ENCODE results near the gene COX5B. TPM values are rescaled to one million over a fixed set of nuclear protein-coding genes. Genes with fewer than 3 reads are reported as not detected.

Gene COX5B
- total and polyA plus RNA-seq, 10 of the 15 experiments (the other 5 are each of a cell fraction or from before 2014, with no cell fraction given), result 69.5 to 518 (median 363) TPM

DNA sequence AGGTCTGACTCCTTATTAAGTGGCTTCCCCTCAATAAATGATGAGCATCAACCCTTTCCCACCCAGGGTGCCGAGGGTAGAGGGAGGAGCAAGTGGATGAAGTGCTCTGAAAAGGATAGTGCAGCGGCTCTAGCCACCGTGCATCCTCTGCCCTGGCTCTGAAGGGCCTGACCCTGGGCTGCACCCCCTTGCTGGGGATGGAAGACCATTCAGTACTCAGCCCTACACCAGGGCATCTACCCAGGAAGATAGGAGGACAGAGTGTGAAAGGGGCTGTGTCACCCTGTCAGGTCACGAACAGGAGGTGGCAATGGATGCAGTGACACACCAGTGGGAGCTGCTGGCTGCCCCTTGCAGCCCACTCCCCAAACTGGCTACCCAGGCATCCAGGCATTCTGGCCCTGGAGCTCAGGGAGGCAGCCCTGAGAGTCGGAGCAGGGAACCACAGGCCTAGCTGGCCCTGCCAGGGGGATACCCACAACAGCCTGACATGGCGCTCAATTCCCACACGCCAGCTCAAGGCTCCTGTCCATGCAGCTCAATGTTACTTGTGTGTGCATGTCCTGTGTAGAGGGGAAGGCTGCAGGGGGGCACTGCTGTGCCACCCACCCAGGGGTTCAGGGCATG, 10.4 kb downstream of the COX5B start:
- SMC1A ChIA-PET (ENCODE audit: uncharacterized antibody, unreplicated experiment), result no interaction called here
- H4K20me1 ChIP-seq (ENCODE audit: control insufficient read depth, insufficient read depth), result no peaks in the 10 kb centered on the region
- no peak overlapping the region for H3K9ac ChIP-seq (ENCODE audit: control insufficient read depth, insufficient read depth, low read length)
- no peak overlapping the region for H3K4me3 ChIP-seq
- 98% methylated on average over 7 of the region's 7 CpGs for WGBS (ENCODE audit: insufficient coverage, insufficient replicate concordance, low lambda C conversion rate, missing lambda C conversion rate)
- RAD21 ChIA-PET (ENCODE audit: unreplicated experiment), result no interaction called here
- CTCF ChIA-PET, result interaction anchor here (0.6 to 2.2 kb wide), 2 partner anchors 48 to 66 kb away, joined by 3 to 4 read pairs; no protein-coding TSS in a partner anchor
- TF ChIP-seq POLR2AphosphoS5 (IDR thresholded peaks at IDR 0.05; ENCODE audit: low read length), result no peak
- no peak for TF ChIP-seq ASH2L (IDR thresholded peaks at IDR 0.05; ENCODE audit: borderline replicate concordance, low read depth)
- no peak for TF ChIP-seq DPF2 (IDR thresholded peaks at IDR 0.05)
- TF ChIP-seq, protein P1, sequence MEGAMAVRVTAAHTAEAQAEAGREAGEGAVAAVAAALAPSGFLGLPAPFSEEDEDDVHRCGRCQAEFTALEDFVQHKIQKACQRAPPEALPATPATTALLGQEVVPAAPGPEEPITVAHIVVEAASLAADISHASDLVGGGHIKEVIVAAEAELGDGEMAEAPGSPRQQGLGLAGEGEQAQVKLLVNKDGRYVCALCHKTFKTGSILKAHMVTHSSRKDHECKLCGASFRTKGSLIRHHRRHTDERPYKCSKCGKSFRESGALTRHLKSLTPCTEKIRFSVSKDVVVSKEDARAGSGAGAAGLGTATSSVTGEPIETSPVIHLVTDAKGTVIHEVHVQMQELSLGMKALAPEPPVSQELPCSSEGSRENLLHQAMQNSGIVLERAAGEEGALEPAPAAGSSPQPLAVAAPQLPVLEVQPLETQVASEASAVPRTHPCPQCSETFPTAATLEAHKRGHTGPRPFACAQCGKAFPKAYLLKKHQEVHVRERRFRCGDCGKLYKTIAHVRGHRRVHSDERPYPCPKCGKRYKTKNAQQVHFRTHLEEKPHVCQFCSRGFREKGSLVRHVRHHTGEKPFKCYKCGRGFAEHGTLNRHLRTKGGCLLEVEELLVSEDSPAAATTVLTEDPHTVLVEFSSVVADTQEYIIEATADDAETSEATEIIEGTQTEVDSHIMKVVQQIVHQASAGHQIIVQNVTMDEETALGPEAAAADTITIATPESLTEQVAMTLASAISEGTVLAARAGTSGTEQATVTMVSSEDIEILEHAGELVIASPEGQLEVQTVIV (IDR thresholded peaks at IDR 0.05; ENCODE audit: borderline replicate concordance, partially characterized antibody), result no peak
- TF ChIP-seq ETV6 (conservative IDR thresholded peaks at IDR 0.05 in 1 of 2, IDR thresholded peaks at IDR 0.05 in 1 of 2; ENCODE audit: borderline replicate concordance in 1 of 2, low read depth in 1 of 2), result no peak
- TF ChIP-seq FOS (IDR thresholded peaks at IDR 0.05; ENCODE audit: borderline replicate concordance, extremely low read depth, insufficient read length), result no peak
- TF ChIP-seq, protein P2, sequence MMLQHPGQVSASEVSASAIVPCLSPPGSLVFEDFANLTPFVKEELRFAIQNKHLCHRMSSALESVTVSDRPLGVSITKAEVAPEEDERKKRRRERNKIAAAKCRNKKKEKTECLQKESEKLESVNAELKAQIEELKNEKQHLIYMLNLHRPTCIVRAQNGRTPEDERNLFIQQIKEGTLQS (IDR thresholded peaks at IDR 0.05; ENCODE audit: borderline replicate concordance, extremely low read depth, low read depth, low read length), result no peak
- no peak for TF ChIP-seq IRF4 (IDR thresholded peaks at IDR 0.05; ENCODE audit: low read depth, low read length)
- TF ChIP-seq BCL11A (IDR thresholded peaks at IDR 0.05; ENCODE audit: low read depth, low read length), result no peak
- TF ChIP-seq PAX5 (IDR thresholded peaks at IDR 0.05; ENCODE audit: borderline replicate concordance, low read depth, low read length), result no peak
- TF ChIP-seq ZSCAN29 (IDR thresholded peaks at IDR 0.05), result no peak
- TF ChIP-seq HDAC6 (IDR thresholded peaks at IDR 0.05; ENCODE audit: unreplicated experiment), result no peak
- no peak for TF ChIP-seq MEF2A (IDR thresholded peaks at IDR 0.05; ENCODE audit: insufficient read depth, low read depth, low read length)
- TF ChIP-seq CBX5 (IDR thresholded peaks at IDR 0.05; ENCODE audit: low read depth), result no peak
- TF ChIP-seq RAD21 (IDR thresholded peaks at IDR 0.05; ENCODE audit: insufficient read depth, low read depth, low read length), result no peak
- TF ChIP-seq SUPT20H (IDR thresholded peaks at IDR 0.05; ENCODE audit: borderline replicate concordance, control insufficient read depth, low read depth, low read length), result no peak
- TF ChIP-seq STAT1 (conservative IDR thresholded peaks at IDR 0.05), result no peak
- in situ Hi-C loops (cut with MboI), result no loop called here
- peaks cover 7% of the 10 kb centered on the region for H3K79me2 ChIP-seq (ENCODE audit: control insufficient read depth, insufficient read depth, low read length)
- FAIRE-seq (no peak), ATAC-seq (no peak), DNase-seq (ENCODE audit: low read depth, low spot score) (no peak)
- no peak overlapping the region for H2AFZ ChIP-seq (ENCODE audit: control insufficient read depth, low read depth, low read length)
- no peak overlapping the region for H3K4me2 ChIP-seq (ENCODE audit: control insufficient read depth, insufficient read depth)
- no peaks in the 10 kb centered on the region for H3K4me1 ChIP-seq (ENCODE audit: control insufficient read depth, insufficient read depth, low read length)
- BruUV-seq (replicated peaks), result no TSS peak
- H3K27ac ChIP-seq (ENCODE audit: control insufficient read depth, insufficient read depth), result no peak overlapping the region
- intact Hi-C loops (cut with micrococcal nuclease; ENCODE audit: unreplicated experiment), result no loop called here
- no peaks in the 10 kb centered on the region; the same call in 2 of the 3 replicates for H3K9me3 ChIP-seq (replicated peaks; ENCODE audit: control insufficient read depth, insufficient read depth, low read length)
- H3K27me3 ChIP-seq (replicated peaks in 1 of 2; ENCODE audit: control insufficient read depth in 2 of 2, insufficient read depth in 2 of 2, low read length in 1 of 2), result no peaks in the 10 kb centered on the region
- H3K36me3 ChIP-seq (ENCODE audit: control insufficient read depth in 2 of 2, insufficient read depth in 2 of 2, low read length in 1 of 2), result peaks cover 6 to 8% of the 10 kb centered on the region in 2 experiments; a peak in 3 of 4 replicates
- POLR2A ChIA-PET, result no interaction called here
